MM.1S (cell line): ENCODE measurements around the gene APBB2.

Experiments
- DNase-seq: peaks from one replicate; pipeline ENCODE4 v3.0.0-alpha.2; 2015
- H2AFZ ChIP-seq: fragments of 300-600 bp; sonication (generic); 2 replicates; pipeline ENCODE4 v1.6.0; 2016; ENCODE audit warnings: antibody characterized with exemption, low read length
- H3F3A ChIP-seq: fragments of 300-600 bp; sonication (generic); 2 replicates; pipeline ENCODE4 v1.6.1; 2016; ENCODE audit warnings: mild to moderate bottlenecking, antibody characterized with exemption, low read length, moderate library complexity, mixed read lengths; ENCODE audit not compliant: insufficient read depth
- H3K27ac ChIP-seq: fragments of 300-600 bp; sonication (generic); 2 replicates; pipeline ENCODE4 v1.5.1; 2016; ENCODE audit warnings: mild to moderate bottlenecking, low read length
- H3K27me3 ChIP-seq: fragments of 300-600 bp; sonication (generic); replicated peaks from 2 replicates; pipeline ENCODE4 v1.6.0; 2016; ENCODE audit warnings: low read length; ENCODE audit not compliant: insufficient read depth
- H3K36me3 ChIP-seq: fragments of 300-600 bp; sonication (generic); replicated peaks from 2 replicates; pipeline ENCODE4 v1.6.1; 2016; ENCODE audit warnings: mild to moderate bottlenecking, low read length, mixed read lengths; ENCODE audit not compliant: insufficient read depth
- H3K4me1 ChIP-seq: fragments of 300-600 bp; sonication (generic); 2 replicates; pipeline ENCODE4 v1.6.1; 2016; ENCODE audit warnings: low read length, mixed read lengths
- H3K4me2 ChIP-seq: fragments of 300-600 bp; sonication (generic); 2 replicates; pipeline ENCODE4 v1.6.0; 2016; ENCODE audit warnings: low read depth, low read length
- H3K4me3 ChIP-seq: fragments of 300-600 bp; sonication (generic); 2 replicates; pipeline ENCODE4 v1.5.1; 2016; ENCODE audit warnings: low read length, mixed read lengths
- H3K79me2 ChIP-seq: fragments of 300-600 bp; sonication (generic); 2 replicates; pipeline ENCODE4 v1.6.1; 2016; ENCODE audit warnings: mixed run types, low read length, mixed read lengths
- H3K9ac ChIP-seq: fragments of 300-600 bp; sonication (generic); 2 replicates; pipeline ENCODE4 v1.6.1; 2016; ENCODE audit warnings: low read length, mixed read lengths
- H3K9me2 ChIP-seq: fragments of 300-600 bp; sonication (generic); replicated peaks from 2 replicates; pipeline ENCODE4 v1.6.1; 2016; ENCODE audit warnings: mild to moderate bottlenecking, low read length, mixed read lengths; ENCODE audit not compliant: insufficient read depth
- H3K9me3 ChIP-seq: fragments of 300-600 bp; sonication (generic); replicated peaks from 2 replicates; pipeline ENCODE4 v1.6.1; 2016; ENCODE audit warnings: mild to moderate bottlenecking, low read length, mixed read lengths; ENCODE audit not compliant: insufficient read depth
- H4K20me1 ChIP-seq: fragments of 300-600 bp; sonication (generic); 2 replicates; pipeline ENCODE4 v1.6.1; 2016; ENCODE audit warnings: mild to moderate bottlenecking, low read length, moderate library complexity, mixed read lengths; ENCODE audit not compliant: insufficient read depth
- CTCF ChIP-seq: fragments of 300-600 bp; sonication (generic); IDR thresholded peaks from 2 replicates; pipeline ENCODE4 v1.5.1; 2016; ENCODE audit warnings: antibody characterized with exemption, low read length, mixed read lengths
- EZH2 ChIP-seq: fragments of 300-600 bp; sonication (generic); optimal IDR thresholded peaks from 2 replicates; pipeline ENCODE3; 2017; ENCODE audit warnings: low read depth, mild to moderate bottlenecking, antibody characterized with exemption, low read length, mixed read lengths
- EZH2phosphoT487 ChIP-seq: fragments of 300-600 bp; sonication (generic); IDR thresholded peaks from 2 replicates; pipeline ENCODE4 v1.6.1; 2018; ENCODE audit warnings: antibody characterized with exemption, low read length

Gene APBB2

GRCh38 chr4:40952672-40953071 is 261.7 kb downstream of the APBB2 start:
- Histone ChIP-seq H3K4me1 (no peaks in the 10 kb centered on the region), H3K36me3 (no peaks in the 10 kb centered on the region), H3K9ac (no peak overlapping the region), H3K4me2 (no peak overlapping the region), H3F3A (no peaks in the 10 kb centered on the region), H2AFZ (no peak overlapping the region), H3K27me3 (no peaks in the 10 kb centered on the region), H3K27ac (no peak overlapping the region), H3K4me3 (no peak overlapping the region), H3K9me3 (no peaks in the 10 kb centered on the region), H4K20me1 (no peaks in the 10 kb centered on the region), H3K79me2 (no peaks in the 10 kb centered on the region), H3K9me2 (no peaks in the 10 kb centered on the region)
- no peak for TF ChIP-seq CTCF
- DNase-seq = no peak

DNA sequence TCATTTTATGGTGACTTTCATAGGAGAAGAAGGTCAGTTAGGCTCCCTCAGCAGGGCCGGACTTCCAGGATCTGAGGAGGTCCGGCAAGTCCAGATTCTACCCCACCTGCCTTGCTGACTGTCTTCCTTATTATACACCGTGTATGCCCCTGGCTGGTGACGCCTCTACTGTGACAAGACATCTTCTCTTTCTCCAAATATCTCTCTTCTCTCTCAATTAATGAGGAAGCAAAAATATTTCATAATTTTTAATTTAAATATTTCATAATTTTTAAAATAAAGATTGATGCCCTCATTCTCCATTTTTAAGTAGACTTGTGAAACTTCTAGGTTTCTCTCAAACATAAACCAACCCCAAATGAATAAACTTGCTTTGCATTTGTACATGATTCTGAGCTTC is 262.1 kb downstream of the APBB2 start:
- no peaks in the 10 kb centered on the region for H3K4me1 ChIP-seq
- H3K36me3 ChIP-seq = no peaks in the 10 kb centered on the region
- no peaks in the 10 kb centered on the region for H3K27me3 ChIP-seq
- H3K9me3 ChIP-seq = no peaks in the 10 kb centered on the region
- H3K79me2 ChIP-seq = no peaks in the 10 kb centered on the region
- H3K9ac ChIP-seq = no peak overlapping the region
- no peak overlapping the region for H2AFZ ChIP-seq
- H4K20me1 ChIP-seq = no peaks in the 10 kb centered on the region
- no peak for DNase-seq
- TF ChIP-seq EZH2phosphoT487 (no peak), EZH2 (no peak), CTCF (no peak)
- H3K4me2 ChIP-seq = no peak overlapping the region
- no peaks in the 10 kb centered on the region for H3K9me2 ChIP-seq
- H3F3A ChIP-seq = no peaks in the 10 kb centered on the region
- no peak overlapping the region for H3K4me3 ChIP-seq
- H3K27ac ChIP-seq = no peak overlapping the region

GRCh38 chr4:40951026-40951425 is 263.3 kb downstream of the APBB2 start:
- Histone ChIP-seq H3K4me1 (no peaks in the 10 kb centered on the region), H4K20me1 (no peaks in the 10 kb centered on the region), H3K79me2 (no peaks in the 10 kb centered on the region), H3K4me2 (no peak overlapping the region), H3K9me3 (no peaks in the 10 kb centered on the region), H3K27me3 (no peaks in the 10 kb centered on the region), H3F3A (no peaks in the 10 kb centered on the region), H3K4me3 (no peak overlapping the region), H2AFZ (no peak overlapping the region), H3K27ac (no peak overlapping the region), H3K36me3 (no peaks in the 10 kb centered on the region), H3K9me2 (no peaks in the 10 kb centered on the region), H3K9ac (no peak overlapping the region)
- no peak for TF ChIP-seq CTCF
- no peak for TF ChIP-seq EZH2phosphoT487
- no peak for TF ChIP-seq EZH2
- no peak for DNase-seq
